NCI-H2227 (cell line): Measurements from ENCODE around the gene MAGEE2.
A peak's percentile ranks its signal among the peaks of the same experiment; 100 is the strongest.
"Not testable (repeated sequence)": the region's sequence is repeated elsewhere in the genome, so short reads cannot be mapped to it uniquely, and the experiment has no call there.

Source experiments
- DNase-seq: peaks from one replicate; lab custom pipeline; 2025; ENCODE audit not compliant: unreplicated experiment; lab: John Stamatoyannopoulos, UW

MAGEE2 gene, protein sequence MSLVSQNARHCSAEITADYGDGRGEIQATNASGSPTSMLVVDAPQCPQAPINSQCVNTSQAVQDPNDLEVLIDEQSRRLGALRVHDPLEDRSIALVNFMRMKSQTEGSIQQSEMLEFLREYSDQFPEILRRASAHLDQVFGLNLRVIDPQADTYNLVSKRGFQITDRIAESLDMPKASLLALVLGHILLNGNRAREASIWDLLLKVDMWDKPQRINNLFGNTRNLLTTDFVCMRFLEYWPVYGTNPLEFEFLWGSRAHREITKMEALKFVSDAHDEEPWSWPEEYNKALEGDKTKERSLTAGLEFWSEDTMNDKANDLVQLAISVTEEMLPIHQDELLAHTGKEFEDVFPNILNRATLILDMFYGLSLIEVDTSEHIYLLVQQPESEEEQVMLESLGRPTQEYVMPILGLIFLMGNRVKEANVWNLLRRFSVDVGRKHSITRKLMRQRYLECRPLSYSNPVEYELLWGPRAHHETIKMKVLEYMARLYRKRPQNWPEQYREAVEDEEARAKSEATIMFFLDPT

DNA sequence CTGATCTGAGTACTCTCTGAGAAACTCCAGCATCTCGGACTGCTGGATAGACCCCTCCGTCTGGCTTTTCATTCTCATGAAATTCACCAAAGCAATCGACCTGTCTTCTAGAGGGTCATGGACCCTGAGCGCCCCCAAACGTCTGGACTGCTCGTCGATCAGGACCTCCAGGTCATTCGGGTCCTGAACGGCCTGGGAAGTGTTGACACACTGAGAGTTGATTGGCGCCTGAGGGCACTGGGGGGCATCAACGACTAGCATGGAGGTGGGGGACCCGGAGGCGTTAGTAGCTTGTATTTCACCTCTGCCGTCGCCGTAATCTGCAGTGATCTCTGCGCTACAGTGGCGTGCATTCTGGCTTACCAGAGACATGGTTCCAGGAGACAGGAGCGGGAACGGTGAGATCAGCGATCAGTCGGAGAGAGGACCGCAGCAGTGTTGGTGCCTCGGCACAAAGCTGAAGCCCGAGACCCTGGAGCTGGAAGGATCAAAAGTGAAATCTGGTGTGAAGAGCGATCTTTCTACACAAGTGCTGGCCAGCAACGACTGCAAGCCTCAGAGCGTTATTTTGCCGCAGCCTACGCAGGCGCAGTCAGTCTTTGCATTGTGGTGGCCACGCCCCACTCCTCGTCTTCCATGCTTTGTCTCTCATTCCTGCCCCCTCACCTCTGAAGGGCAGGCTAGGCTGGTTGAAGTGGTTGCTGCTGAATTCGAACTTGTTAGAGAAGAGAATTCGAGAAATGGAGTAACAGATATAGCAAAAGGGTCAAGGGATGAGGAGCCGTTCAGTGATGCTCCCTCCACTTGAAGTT, at the start of gene MAGEE2:
Gene MAGEE2, minus strand, starts transcription at position 575 of the 812 bp plus-strand sequence. Its CDS starts 203 bp downstream, at position 372.
- DNase-seq = peak; percentile 32

DNA sequence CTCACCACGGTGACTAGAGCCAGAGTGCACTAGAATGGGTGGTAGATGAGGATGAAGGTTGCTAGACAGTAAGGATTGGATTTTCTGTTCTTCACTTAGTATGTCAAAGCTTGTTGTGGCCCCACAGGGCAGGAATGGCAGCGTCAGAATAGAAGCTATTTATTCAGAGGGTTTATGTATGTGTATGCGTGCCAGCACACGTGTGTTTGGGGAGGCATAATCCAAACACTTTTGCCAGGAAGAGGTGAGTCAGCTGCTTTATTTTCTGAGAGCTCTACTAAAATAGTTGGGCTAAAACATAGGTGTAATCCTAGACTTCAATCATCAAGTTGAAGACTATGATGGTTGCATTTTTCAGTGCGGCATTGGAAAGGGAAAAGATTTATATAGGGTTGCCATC, 1.2 kb upstream of the MAGEE2 start:
- DNase-seq = no peak

DNA sequence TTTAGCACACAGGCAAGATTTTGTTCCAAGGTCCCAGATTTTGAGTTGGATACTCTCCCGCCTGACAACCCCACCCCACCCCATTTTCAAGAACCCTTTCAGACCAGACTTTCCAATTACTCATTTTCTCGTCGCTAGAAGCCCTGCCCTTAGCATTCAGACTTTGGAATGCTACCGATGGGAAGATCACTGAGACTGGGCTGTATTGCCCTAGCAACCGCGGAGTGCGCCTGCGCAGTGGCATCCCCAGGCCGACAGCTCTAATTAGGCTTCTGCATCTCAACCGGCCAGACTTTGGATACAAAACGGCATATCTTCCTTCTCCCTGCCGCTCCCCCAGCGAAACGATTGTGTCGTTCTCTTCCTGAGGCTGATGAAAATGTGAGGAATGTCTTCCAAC, 3.4 kb downstream of the MAGEE2 start:
- DNase-seq = peak; percentile 37

DNA sequence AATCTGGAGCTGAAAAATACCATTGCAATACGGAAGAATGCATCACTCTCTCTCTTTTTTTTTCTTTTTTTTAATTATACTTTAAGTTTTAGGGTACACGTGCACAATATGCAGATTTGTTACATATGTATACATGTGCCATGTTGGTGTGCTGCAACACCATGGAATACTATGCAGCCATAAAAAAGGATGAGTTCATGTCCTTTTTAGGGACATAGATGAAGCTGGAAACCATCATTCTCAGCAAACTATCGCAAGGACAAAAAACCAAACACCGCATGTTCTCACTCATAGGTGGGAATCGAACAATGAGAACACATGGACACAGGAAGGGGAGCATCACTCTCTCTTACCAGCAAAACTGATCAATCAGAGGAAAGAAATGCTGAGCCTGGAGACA, 17.0 kb downstream of the MAGEE2 start:
- DNase-seq = not testable (repeated sequence)

DNA sequence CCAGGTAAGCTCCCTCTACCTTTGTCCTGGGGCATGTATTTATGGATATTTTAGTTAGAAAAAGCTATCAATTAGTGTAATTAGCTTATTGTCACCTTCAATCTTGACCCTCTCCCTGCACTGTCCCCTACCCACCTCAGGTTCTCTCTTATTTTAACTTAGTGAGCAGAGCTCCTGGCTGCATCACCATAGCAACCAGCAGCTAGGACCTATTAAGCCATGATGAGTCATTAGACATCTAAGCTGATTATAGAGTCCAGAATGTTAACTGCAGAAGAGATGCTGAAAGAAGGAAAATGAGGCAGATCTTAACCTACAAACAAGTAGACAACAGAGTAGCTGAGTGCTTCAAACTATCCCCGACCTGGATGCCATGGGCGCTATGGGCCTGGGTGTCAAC, 36.6 kb downstream of the MAGEE2 start:
- no peak for DNase-seq

DNA sequence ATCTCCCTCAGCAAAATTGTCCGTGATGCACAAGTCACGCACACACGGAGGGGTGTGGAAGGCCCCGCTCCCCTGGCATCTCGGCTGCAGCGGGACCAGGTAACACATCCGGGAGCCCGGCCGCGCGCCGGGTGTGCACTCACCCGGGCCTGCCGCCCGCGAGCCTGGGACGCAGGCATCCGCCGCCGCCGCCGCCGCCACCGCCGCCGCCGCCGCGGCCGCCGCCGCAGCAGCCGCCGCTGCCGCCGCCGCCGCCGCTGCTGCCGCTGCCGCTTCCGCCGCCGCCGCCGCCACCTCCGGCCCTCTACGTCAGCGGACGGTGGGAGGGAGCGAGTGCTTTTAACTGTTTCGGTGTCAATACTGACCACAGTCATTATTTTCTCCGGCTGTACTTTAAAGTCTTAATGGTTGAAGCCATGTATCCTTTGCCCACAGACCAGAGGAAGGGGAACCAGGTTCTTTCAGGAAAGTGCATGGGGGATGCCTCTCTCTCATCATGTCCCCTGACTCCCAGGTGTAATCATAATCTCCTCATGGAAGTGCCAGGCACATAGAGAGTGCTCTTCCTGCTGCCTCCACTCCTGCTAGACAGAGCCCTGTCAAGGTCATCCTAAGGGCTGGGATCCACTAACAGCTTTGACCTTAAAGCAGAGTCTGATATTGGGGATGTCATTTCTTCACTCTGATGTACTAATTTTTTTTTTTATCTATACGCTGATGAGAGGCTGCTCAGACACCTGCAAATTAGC, 38.0 kb downstream of the MAGEE2 start:
- DNase-seq = peak; percentile 43
